Measurements from ENCODE around the gene MCC.

Gene MCC

DNA sequence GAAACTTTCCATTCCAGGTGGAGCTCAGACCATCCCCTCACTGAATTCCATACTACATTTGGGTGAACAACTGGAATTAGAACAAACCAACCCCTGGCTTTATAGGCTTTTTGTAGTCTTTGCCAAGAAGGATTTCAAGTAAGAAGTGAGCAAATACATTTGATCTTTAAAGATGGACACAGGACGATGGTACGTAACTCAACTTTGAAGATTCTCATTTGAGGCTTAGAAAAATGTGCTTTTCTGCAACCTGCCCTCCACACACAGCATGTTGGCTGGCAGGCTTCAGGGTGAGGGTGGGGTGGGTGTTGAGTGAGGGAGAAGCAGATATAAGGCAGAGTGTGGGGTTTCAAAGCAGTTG lies 335.9 kb downstream of the MCC start:
- Histone ChIP-seq H3K27me3 (ENCODE audit: control insufficient read depth, insufficient read depth, low read length) (no peaks in the 10 kb centered on the region), H3K9ac (ENCODE audit: low read depth, low read length) (no peak overlapping the region), H3K9me3 (ENCODE audit: control insufficient read depth, insufficient read depth, low read length) (no peaks in the 10 kb centered on the region), H3K4me3 (ENCODE audit: low read depth, low read length) (no peak overlapping the region), H3K4me1 (ENCODE audit: control insufficient read depth, insufficient read depth, low read length) (peaks cover 4% of the 10 kb centered on the region), H3K36me3 (ENCODE audit: control insufficient read depth, insufficient read depth, low read length) (no peaks in the 10 kb centered on the region)

DNA sequence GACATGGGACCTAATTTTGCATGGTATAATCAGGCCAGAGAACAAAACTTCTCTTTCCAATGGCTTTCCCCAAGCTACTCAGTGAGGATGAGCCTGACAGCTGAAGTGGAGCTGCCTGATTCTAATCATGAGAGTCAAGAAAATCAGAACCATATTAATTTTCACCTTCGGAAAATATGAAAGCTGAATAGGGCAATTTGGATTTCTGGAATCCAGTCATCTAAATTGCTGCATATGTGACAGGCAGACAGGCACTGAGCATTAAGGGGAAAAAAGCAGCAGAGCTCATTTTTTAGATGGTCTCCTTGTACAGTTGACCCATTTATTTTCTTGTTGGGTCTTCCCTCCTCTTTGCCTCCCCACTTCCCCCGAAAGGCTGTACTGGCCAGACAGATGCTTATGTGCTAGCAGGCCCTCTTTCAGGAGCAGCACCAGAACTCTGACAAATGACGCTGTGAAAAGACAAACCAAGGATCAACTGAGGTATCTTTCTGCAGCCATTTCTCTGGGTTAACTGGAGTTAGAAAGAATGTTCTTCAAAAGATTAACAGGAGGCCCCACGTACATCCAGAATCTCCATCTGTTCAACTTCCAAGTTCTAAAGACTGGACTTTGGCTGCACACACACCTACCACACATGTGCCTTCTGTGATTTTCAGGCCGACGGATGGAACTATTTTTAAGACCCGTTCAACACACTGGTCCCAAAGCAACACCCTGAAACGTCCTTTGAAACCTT lies 336.4 kb downstream of the MCC start:
- Histone ChIP-seq H3K36me3 (ENCODE audit: control insufficient read depth, insufficient read depth, low read length) (no peaks in the 10 kb centered on the region), H3K9ac (ENCODE audit: low read depth, low read length) (no peak overlapping the region), H3K4me1 (ENCODE audit: control insufficient read depth, insufficient read depth, low read length) (peaks cover 4% of the 10 kb centered on the region), H3K27me3 (ENCODE audit: control insufficient read depth, insufficient read depth, low read length) (no peaks in the 10 kb centered on the region), H3K9me3 (ENCODE audit: control insufficient read depth, insufficient read depth, low read length) (no peaks in the 10 kb centered on the region), H3K4me3 (ENCODE audit: low read depth, low read length) (no peak overlapping the region)

DNA sequence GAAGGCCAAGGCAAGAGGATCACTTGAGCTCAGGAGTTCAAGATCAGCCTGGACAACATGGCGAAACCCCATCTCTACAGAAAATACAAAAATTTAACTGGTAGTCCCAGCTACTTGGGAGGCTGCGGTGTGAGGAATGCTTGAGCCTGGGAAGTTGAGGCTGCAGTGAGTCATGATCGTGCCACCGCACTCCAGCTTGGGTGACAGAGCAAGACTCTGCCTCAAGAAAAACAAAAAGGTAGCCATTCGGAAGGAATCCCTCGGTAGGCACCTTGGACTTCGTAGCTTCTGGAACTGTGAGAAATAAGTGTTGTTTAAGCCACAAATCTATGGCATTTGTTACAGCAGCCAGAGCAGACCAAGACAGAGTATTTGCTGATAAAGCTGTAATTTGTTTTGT lies 337.4 kb downstream of the MCC start:
- Histone ChIP-seq H3K9ac (ENCODE audit: low read depth, low read length) (no peak overlapping the region), H3K27me3 (ENCODE audit: control insufficient read depth, insufficient read depth, low read length) (no peaks in the 10 kb centered on the region), H3K9me3 (ENCODE audit: control insufficient read depth, insufficient read depth, low read length) (no peaks in the 10 kb centered on the region), H3K4me1 (ENCODE audit: control insufficient read depth, insufficient read depth, low read length) (peaks cover 4% of the 10 kb centered on the region), H3K4me3 (ENCODE audit: low read depth, low read length) (no peak overlapping the region), H3K36me3 (ENCODE audit: control insufficient read depth, insufficient read depth, low read length) (no peaks in the 10 kb centered on the region)

DNA sequence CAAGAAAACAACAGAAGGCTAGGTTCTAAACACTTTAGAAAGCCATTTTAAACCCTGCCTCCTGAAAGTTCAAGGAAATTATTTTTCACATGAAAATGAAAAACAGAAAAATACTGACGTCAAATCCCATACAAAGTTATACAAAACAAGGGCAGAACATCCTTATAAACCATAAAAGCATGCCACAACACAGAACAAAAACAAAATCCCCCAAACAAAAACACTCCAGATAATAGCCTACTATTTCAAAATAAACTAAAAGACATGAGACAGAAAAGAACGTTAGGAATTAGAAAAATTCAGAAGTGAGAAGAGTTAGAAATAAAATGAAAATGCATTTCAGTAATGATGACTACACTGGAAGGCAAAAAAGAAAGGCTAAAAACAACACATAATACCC lies 338.0 kb downstream of the MCC start:
- Histone ChIP-seq H3K9me3 (ENCODE audit: control insufficient read depth, insufficient read depth, low read length) (no peaks in the 10 kb centered on the region), H3K4me1 (ENCODE audit: control insufficient read depth, insufficient read depth, low read length) (peaks cover 4% of the 10 kb centered on the region), H3K4me3 (ENCODE audit: low read depth, low read length) (no peak overlapping the region), H3K9ac (ENCODE audit: low read depth, low read length) (no peak overlapping the region), H3K36me3 (ENCODE audit: control insufficient read depth, insufficient read depth, low read length) (no peaks in the 10 kb centered on the region), H3K27me3 (ENCODE audit: control insufficient read depth, insufficient read depth, low read length) (no peaks in the 10 kb centered on the region)

DNA sequence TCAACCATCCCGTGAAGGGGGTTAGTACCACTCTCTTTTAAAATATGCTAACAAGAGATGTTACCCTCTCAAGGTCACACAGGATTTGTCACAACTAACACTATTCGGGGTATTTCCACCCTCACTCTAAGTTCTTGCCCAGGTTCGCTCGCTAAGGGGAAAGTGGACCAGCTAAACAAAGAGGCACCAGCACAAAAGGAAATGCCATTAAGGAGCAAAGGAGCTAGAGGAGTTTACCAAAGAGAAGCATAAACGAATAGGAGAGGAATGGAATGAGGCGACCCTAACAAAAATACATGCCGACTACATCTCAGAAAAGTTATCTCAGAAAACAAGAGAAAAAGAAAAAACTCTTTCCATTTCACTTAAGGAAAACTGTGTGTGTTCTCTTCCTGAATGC lies 340.7 kb downstream of the MCC start:
- Histone ChIP-seq H3K9me3 (ENCODE audit: control insufficient read depth, insufficient read depth, low read length) (no peaks in the 10 kb centered on the region), H3K4me1 (ENCODE audit: control insufficient read depth, insufficient read depth, low read length) (peaks cover 4% of the 10 kb centered on the region), H3K4me3 (ENCODE audit: low read depth, low read length) (no peak overlapping the region), H3K9ac (ENCODE audit: low read depth, low read length) (no peak overlapping the region), H3K36me3 (ENCODE audit: control insufficient read depth, insufficient read depth, low read length) (no peaks in the 10 kb centered on the region), H3K27me3 (ENCODE audit: control insufficient read depth, insufficient read depth, low read length) (no peaks in the 10 kb centered on the region)

DNA sequence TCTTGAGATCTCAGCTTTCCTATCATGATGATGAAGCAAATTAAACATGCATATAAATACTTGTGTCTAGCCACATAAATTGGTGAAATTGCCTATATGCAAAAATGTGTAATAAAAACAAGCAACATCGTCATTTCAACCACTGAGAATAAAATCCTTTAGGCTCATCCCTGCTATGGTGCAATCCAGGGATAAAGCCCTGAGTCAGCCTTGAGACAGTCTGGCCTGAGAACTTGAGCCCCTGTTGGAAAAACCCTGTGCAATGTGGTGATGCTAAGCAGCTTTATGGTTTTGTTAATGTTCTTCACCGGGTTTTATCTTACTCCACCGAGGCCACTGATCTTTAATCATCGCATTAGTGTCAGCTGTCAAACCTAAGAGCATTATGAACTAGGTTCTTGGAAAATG lies 341.1 kb downstream of the MCC start:
- no peak overlapping the region for H3K4me3 ChIP-seq (ENCODE audit: low read depth, low read length)
- H3K9me3 ChIP-seq (ENCODE audit: control insufficient read depth, insufficient read depth, low read length), result no peaks in the 10 kb centered on the region
- peaks cover 4% of the 10 kb centered on the region for H3K4me1 ChIP-seq (ENCODE audit: control insufficient read depth, insufficient read depth, low read length)
- no peaks in the 10 kb centered on the region for H3K36me3 ChIP-seq (ENCODE audit: control insufficient read depth, insufficient read depth, low read length)
- H3K9ac ChIP-seq (ENCODE audit: low read depth, low read length), result no peak overlapping the region
- no peaks in the 10 kb centered on the region for H3K27me3 ChIP-seq (ENCODE audit: control insufficient read depth, insufficient read depth, low read length)

DNA sequence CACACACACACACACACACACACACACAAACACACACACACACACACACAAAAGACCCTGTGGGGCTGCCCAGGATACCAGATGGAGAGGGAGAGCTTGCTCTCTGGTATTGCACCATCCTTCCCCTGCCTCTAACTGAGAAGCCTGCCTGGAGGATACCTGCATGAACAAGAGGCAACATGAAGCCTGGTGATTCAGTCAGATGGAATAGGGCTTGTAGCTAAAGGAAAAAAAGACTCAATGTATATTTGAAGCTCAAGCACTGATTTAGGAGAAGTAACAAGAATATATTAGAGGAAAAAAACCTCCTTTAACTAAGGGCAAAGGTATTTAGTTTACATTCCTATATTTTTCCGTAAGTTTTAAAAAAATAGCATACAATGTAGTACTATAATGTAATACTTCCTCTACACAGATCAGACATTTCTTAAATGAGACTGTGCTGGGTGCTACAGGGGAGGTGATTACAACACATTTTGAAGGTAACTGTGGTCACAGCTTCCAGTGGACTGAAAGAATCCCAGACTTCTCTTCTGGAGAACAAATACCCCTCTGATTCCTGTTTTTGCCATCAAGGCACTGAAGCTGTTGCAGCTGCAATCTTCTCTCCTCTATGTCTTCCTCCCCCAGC lies 342.4 kb downstream of the MCC start:
- Histone ChIP-seq H3K9ac (ENCODE audit: low read depth, low read length) (no peak overlapping the region), H3K4me3 (ENCODE audit: low read depth, low read length) (no peak overlapping the region), H3K9me3 (ENCODE audit: control insufficient read depth, insufficient read depth, low read length) (no peaks in the 10 kb centered on the region), H3K36me3 (ENCODE audit: control insufficient read depth, insufficient read depth, low read length) (no peaks in the 10 kb centered on the region), H3K4me1 (ENCODE audit: control insufficient read depth, insufficient read depth, low read length) (peaks cover 8% of the 10 kb centered on the region), H3K27me3 (ENCODE audit: control insufficient read depth, insufficient read depth, low read length) (no peaks in the 10 kb centered on the region)

DNA sequence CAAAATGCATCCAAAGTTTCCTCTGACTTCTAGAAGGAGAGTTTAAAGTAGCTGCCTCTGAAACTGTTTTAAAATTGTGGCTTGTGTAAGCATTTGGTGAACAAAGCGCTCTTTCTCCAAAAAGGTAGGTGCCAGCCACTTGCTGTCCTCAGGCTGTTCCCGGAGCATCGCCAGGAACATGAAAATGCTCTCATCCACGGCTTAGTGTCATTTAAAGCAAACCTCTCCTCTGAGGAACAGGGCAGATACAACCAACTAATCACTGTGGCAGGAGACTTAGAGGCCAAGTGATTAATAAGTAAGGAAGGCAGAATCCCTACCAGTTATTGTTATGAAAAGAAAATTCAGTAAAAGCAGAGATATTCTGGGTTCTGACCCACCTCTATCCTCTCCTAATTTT lies 346.1 kb downstream of the MCC start:
- H3K36me3 ChIP-seq (ENCODE audit: control insufficient read depth, insufficient read depth, low read length), result no peaks in the 10 kb centered on the region
- H3K4me3 ChIP-seq (ENCODE audit: low read depth, low read length), result no peak overlapping the region
- H3K4me1 ChIP-seq (ENCODE audit: control insufficient read depth, insufficient read depth, low read length), result peaks cover 3% of the 10 kb centered on the region
- no peaks in the 10 kb centered on the region for H3K27me3 ChIP-seq (ENCODE audit: control insufficient read depth, insufficient read depth, low read length)
- no peaks in the 10 kb centered on the region for H3K9me3 ChIP-seq (ENCODE audit: control insufficient read depth, insufficient read depth, low read length)
- H3K9ac ChIP-seq (ENCODE audit: low read depth, low read length), result no peak overlapping the region

DNA sequence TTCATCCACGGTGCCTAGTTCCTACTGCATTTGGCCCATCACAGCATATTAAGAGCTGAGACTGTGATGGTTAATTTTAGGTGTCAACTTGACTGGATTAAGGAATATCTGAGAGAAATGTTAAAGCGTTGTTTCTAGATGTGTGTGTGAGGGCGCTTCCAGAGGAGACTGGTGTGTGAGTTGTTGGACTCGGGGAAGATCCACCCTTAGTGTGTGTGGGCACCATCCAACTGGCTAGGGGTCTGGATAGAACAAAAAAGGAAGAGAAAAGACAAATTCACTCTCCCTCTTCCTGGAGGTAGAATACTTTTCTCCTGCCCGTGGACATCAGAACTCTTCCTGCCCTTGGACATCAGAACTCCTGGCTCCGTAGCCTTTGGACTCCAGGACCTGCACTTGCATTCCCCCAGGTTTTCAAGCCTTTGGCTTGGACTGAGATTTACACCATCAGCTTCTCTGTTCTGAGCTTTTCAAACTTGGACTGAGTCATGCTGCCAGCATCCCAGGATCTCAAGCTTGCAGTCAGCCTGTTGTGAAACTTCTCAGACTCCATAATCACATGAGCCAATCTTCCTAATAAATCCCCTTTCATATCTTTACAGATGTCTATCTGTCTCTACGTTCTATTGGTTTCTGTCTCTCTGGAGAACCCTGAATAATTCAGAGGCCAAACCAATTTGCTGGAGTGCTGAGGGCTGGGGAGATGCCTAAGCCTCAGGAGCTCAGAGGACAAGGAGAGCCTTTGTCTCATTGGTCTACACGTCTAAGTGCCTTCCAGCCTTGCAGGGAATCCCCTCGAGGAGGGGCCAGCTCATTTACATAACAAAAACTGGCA lies 347.2 kb downstream of the MCC start:
- Histone ChIP-seq H3K4me3 (ENCODE audit: low read depth, low read length) (no peak overlapping the region), H3K4me1 (ENCODE audit: control insufficient read depth, insufficient read depth, low read length) (peaks cover 3% of the 10 kb centered on the region), H3K27me3 (ENCODE audit: control insufficient read depth, insufficient read depth, low read length) (no peaks in the 10 kb centered on the region), H3K9me3 (ENCODE audit: control insufficient read depth, insufficient read depth, low read length) (no peaks in the 10 kb centered on the region), H3K9ac (ENCODE audit: low read depth, low read length) (no peak overlapping the region), H3K36me3 (ENCODE audit: control insufficient read depth, insufficient read depth, low read length) (no peaks in the 10 kb centered on the region)

DNA sequence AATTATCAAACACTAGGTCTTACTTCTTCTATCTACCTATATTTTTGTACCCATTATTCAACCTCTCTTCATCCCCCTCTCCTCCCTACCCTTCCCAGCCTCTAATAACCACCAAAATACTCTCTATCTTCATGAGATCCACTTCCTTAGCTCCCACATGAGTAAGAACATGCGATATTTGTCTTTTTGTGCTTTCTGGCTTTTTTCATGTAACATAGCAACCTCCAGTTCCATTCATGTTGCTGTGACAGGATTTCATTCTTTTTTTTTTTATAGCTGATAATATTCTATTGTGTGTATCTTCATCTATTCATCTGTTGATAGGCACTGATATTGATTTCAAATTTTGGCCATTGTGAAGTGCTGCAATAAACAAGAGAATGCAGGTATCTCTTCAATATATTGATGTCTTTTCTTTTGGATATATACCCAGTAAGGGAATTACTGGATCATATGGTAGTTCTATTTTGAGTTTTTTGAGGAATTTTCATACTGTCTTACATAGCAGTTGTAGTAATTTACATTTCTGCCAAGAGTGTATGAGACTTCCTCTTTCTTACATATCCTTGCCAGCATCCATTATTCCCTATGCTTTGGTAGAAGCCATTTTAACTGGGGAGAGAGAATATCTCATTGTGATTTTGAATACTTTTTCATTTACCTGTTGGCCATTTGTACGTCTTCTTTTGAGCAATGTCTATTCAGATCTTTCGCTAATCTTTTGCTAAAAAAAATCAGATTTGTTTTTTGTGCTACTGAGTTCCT lies 354.9 kb downstream of the MCC start:
- Histone ChIP-seq H3K27me3 (ENCODE audit: control insufficient read depth, insufficient read depth, low read length) (no peaks in the 10 kb centered on the region), H3K9me3 (ENCODE audit: control insufficient read depth, insufficient read depth, low read length) (no peaks in the 10 kb centered on the region), H3K4me3 (ENCODE audit: low read depth, low read length) (no peak overlapping the region), H3K4me1 (ENCODE audit: control insufficient read depth, insufficient read depth, low read length) (peaks cover 4% of the 10 kb centered on the region), H3K36me3 (ENCODE audit: control insufficient read depth, insufficient read depth, low read length) (no peaks in the 10 kb centered on the region), H3K9ac (ENCODE audit: low read depth, low read length) (no peak overlapping the region)

DNA sequence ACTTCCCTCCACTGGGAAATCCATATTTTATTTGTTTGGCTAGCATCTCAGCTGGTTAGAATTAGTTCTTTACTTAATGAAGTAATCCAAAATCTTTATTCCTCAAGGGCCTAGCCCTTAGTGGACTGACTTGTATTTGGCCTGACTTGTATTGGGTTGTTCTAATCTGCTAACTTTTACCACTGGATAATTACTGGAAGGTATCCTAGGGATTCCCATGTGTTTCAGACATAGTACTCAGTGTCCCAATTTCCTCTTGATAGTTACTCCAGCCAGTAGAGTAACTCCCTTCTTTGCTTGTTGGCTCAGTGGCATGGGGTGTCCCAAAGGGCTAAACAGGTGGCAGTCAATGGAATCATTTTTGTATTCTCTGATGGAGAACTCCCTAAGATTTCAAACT lies 355.7 kb downstream of the MCC start:
- H3K4me3 ChIP-seq (ENCODE audit: low read depth, low read length), result no peak overlapping the region
- no peak overlapping the region for H3K9ac ChIP-seq (ENCODE audit: low read depth, low read length)
- no peaks in the 10 kb centered on the region for H3K27me3 ChIP-seq (ENCODE audit: control insufficient read depth, insufficient read depth, low read length)
- H3K36me3 ChIP-seq (ENCODE audit: control insufficient read depth, insufficient read depth, low read length), result no peaks in the 10 kb centered on the region
- no peaks in the 10 kb centered on the region for H3K9me3 ChIP-seq (ENCODE audit: control insufficient read depth, insufficient read depth, low read length)
- peaks cover 9% of the 10 kb centered on the region for H3K4me1 ChIP-seq (ENCODE audit: control insufficient read depth, insufficient read depth, low read length)

All from iPS-15b (cell line).